PFSK-1 (cell line): ENCODE data around the gene ST3GAL2.

Experiments used
- FOXP2 ChIP-seq: optimal IDR thresholded peaks from 2 replicates; pipeline ENCODE3; 2011; ENCODE audit warnings: borderline replicate concordance, control low read depth, inconsistent platforms; ENCODE audit not compliant: insufficient read depth; ENCODE audit errors: extremely low read length, extremely low read depth
- POLR2AphosphoS5 ChIP-seq: IDR thresholded peaks from 2 replicates; pipeline ENCODE4 v1.6.1; 2012; ENCODE audit warnings: low read depth, mild to moderate bottlenecking, control low read depth, low read length, moderate library complexity
- REST ChIP-seq, 2 experiments: IDR thresholded peaks; 2 replicates each; pipeline versions ENCODE4 v1.6.1 to v1.8.0; 2011 to 2012; ENCODE audit warnings: low read depth in 2 of 2, low read length in 2 of 2, control low read depth in 1 of 2, inconsistent platforms in 1 of 2, mild to moderate bottlenecking in 1 of 2, moderate library complexity in 1 of 2; ENCODE audit not compliant: insufficient read depth in 1 of 2
- TAF1 ChIP-seq: IDR thresholded peaks from 2 replicates; pipeline ENCODE4 v1.6.1; 2012; ENCODE audit warnings: low read length, control low read depth, borderline replicate concordance; ENCODE audit not compliant: insufficient read depth

- TF ChIP-seq POLR2AphosphoS5 (no peak), TAF1 (no peak), FOXP2 (no peak), REST (IDR thresholded peaks at IDR 0.05; ENCODE audit: insufficient read depth in 1 of 2, low read depth in 2 of 2, low read length in 2 of 2) (no peak)
Measured at GRCh38 chr16:70480127-70481105, 41.5 kb upstream of the ST3GAL2 start.
